ENCODE measurements around the gene UROC1. TPM values are rescaled to one million over a fixed set of nuclear protein-coding genes. Genes with fewer than 3 reads are reported as not detected.

The UROC1 gene
- total RNA-seq, 4 donors from 2014 or later: not detected

DNA sequence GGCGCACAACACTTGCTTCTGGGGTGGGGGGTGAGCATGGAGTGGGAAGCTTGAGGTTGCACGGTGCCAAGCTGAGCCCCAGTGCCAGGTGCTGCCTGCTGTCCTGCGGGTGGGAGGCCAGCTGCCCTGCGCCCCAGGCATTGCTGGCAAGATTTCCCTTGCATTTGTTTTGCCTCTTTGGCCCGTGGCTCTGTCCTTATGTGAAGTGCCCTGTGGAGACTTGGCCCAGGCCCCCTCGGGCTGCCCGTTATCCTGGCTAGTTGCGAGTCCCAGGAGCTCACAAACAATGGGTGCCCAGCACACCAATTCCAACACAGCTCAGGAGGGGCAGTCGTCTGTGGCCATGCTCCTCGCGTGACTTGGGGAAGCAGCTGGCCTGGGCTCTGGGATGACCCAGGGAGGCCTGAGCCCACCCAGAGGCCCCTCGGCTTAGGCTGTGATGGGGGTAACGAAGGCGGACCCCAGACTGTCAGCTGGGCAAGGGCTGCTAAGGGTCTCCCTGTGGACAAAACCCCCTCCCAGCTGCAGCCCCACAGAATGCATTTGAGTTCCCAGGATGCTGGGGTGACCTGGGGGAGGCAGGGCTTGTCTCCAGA is 35.2 kb upstream of the UROC1 start:
- intact Hi-C loops (cut with DNase I): no loop called here
- no peak overlapping the region for H3K27ac ChIP-seq
- no peaks in the 10 kb centered on the region for H3K9me3 ChIP-seq
- no peak overlapping the region for H3K4me3 ChIP-seq
- H3K4me1 ChIP-seq: no peaks in the 10 kb centered on the region
- 53 to 77% methylated on average over 3 of the region's 14 CpGs for WGBS, 2 donors
- H3K36me3 ChIP-seq: no peaks in the 10 kb centered on the region
- no peak for DNase-seq
- TF ChIP-seq POLR2A (IDR thresholded peaks at IDR 0.05): no peak
- TF ChIP-seq, protein P1, sequence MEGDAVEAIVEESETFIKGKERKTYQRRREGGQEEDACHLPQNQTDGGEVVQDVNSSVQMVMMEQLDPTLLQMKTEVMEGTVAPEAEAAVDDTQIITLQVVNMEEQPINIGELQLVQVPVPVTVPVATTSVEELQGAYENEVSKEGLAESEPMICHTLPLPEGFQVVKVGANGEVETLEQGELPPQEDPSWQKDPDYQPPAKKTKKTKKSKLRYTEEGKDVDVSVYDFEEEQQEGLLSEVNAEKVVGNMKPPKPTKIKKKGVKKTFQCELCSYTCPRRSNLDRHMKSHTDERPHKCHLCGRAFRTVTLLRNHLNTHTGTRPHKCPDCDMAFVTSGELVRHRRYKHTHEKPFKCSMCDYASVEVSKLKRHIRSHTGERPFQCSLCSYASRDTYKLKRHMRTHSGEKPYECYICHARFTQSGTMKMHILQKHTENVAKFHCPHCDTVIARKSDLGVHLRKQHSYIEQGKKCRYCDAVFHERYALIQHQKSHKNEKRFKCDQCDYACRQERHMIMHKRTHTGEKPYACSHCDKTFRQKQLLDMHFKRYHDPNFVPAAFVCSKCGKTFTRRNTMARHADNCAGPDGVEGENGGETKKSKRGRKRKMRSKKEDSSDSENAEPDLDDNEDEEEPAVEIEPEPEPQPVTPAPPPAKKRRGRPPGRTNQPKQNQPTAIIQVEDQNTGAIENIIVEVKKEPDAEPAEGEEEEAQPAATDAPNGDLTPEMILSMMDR (IDR thresholded peaks at IDR 0.05): no peak
- H3K27me3 ChIP-seq: peaks cover 0 to 41% (median 0%) of the 10 kb centered on the region in 4 donors

DNA sequence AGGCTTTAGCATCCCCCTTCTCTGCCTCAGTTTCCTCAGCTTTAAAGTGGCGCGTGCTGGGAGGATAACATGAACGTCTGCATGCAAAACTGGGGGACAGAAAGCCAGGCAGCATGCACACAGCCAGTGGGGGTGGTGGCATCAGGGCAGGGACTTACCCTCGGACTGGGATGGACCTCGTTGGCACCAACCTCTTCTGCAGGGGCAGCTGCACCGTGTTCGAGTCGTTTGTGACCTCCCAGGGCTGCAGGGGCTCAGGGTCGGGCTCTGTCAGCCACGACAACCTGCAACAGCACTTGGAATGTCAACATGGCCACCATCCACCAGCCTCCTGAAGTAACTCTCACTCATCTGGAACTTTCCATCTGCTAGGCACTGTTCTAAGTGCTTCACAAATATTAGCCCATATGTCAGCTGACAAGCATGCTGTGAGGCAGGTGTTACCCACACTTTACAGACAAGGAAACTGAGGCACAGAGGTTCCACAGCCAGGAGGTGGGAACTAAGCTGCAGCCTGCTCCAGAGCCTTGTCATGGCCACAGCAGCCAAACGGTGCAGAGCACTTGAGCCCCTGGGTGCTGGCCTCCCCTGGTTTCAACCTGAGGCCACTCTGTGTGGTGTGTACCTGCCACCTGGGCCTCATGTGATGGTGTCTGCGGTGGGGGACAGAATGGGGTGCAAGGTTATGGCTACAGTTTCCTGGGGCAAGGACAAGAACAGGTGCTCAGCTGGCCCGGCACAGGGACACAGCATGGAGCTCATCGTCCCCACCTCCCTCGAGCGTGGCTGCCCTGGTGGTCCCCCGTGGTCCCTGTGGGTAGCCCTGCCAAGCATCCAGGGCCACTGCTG is 34.5 kb upstream of the UROC1 start:
- DNase-seq: no peak
- TF ChIP-seq, protein P1 (IDR thresholded peaks at IDR 0.05): no peak
- no peak for TF ChIP-seq POLR2A (IDR thresholded peaks at IDR 0.05)
- Histone ChIP-seq H3K4me3 (no peak overlapping the region), H3K4me1 (no peaks in the 10 kb centered on the region), H3K36me3 (no peaks in the 10 kb centered on the region), H3K27me3 (peaks cover 0 to 48% (median 0%) of the 10 kb centered on the region in 4 donors), H3K27ac (no peak overlapping the region), H3K9me3 (no peaks in the 10 kb centered on the region)
- WGBS, 2 donors: 60 to 90% methylated on average over 1 to 6 of the region's 17 CpGs
- intact Hi-C loops (cut with DNase I): no loop called here

DNA sequence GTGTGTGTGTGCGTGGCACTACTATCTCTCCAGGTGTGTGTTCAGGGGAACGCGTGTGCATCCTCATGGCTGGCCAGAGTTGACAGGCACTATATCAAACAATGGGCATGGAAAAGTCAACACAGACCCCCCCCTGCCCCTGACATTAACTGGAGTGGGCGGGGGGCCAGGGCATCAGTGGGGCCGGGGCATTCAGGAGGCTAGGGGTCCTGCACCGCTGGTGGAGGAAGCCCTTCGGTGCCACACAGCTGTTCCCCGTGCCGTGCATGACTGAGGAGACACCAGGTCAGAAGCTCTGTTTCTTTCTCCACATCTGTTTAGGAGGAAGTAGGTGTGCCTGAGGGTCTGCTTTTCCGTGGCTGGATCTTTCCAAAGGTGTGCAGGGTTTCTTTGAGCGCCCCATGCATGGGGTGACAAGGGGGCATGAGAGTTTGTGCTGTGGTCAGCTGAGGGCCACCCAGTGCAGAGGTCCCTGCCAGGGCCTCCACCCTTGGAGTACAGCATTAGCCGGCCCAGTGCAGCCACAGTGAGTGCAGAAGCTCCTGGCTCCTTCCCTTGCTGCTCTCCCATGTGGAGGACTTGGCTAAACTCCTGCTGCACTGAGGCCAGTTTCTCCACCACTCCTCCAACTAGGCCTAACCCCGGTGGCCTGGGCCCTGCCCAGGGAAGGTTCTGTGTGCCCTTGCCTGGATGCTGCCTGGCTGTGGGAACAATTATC is 33.7 kb upstream of the UROC1 start:
- Histone ChIP-seq H3K9me3 (no peaks in the 10 kb centered on the region), H3K4me1 (no peaks in the 10 kb centered on the region), H3K4me3 (no peak overlapping the region), H3K36me3 (no peaks in the 10 kb centered on the region), H3K27ac (no peak overlapping the region), H3K27me3 (peaks cover 0 to 56% (median 0%) of the 10 kb centered on the region in 4 donors)
- 75 to 100% methylated on average over 4 to 10 of the region's 13 CpGs for WGBS, 2 donors
- intact Hi-C loops (cut with DNase I): no loop called here
- TF ChIP-seq, protein P1 (IDR thresholded peaks at IDR 0.05): no peak
- TF ChIP-seq POLR2A (IDR thresholded peaks at IDR 0.05): no peak
- no peak for DNase-seq

DNA sequence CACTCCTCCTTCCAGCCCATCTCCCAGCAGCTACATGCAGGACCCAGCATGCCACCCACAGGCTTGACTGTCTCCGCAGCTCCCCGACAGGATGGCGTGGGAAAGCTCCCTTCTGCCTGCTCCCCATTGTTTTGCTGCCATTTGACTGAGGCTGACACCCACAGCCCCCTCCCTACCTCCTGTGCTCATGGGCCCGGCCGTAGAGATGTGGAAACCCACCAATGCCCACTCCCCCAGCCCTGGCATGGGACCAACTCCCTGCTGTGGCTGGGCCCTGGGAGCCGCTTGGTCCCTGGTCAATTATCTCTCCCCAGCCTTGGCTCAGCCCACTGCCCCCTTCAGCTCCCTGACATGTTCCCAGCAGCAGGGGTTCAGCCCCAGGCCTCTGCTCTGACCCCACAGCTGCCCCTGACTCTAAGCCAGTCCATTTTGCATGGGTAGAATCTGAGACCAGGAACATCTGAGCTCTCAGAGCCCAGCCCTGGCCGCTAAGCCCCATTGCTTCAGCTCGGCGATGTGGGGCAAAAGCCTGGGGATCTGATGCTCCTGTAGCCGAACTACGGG is 33.0 kb upstream of the UROC1 start:
- H3K36me3 ChIP-seq: no peaks in the 10 kb centered on the region
- DNase-seq: no peak
- H3K4me1 ChIP-seq: no peaks in the 10 kb centered on the region
- TF ChIP-seq POLR2A (IDR thresholded peaks at IDR 0.05): no peak
- TF ChIP-seq, protein P1 (IDR thresholded peaks at IDR 0.05): no peak
- 60 to 72% methylated on average over 1 to 8 of the region's 11 CpGs for WGBS, 2 donors
- no peak overlapping the region for H3K27ac ChIP-seq
- no peak overlapping the region for H3K4me3 ChIP-seq
- no peaks in the 10 kb centered on the region for H3K9me3 ChIP-seq
- peaks cover 0 to 63% (median 0%) of the 10 kb centered on the region in 4 donors for H3K27me3 ChIP-seq
- intact Hi-C loops (cut with DNase I): no loop called here
